HepG2 (cell line): ENCODE results near the gene TENT5A. TPM values are rescaled to one million over a fixed set of nuclear protein-coding genes. Genes with fewer than 3 reads are reported as not detected.

Source experiments
- FOXJ3 ChIP-seq: sonication (generic); formaldehyde crosslinking; IDR thresholded peaks from 2 replicates; pipeline ENCODE4 v1.4.0; 2020; ENCODE audit warnings: missing genetic modification reagents, mild to moderate bottlenecking, borderline replicate concordance
- FOXP1 ChIP-seq, 2 experiments: fragments of 450-650 bp in 1 of 2; IDR thresholded peaks; 2 replicates each; pipeline ENCODE4 v1.6.1; 2017 to 2018; ENCODE audit warnings: antibody characterized with exemption in 1 of 2
- HMG20A ChIP-seq: IDR thresholded peaks from 2 replicates; pipeline ENCODE4 v1.6.1; 2016; ENCODE audit warnings: borderline replicate concordance
- HNF4A ChIP-seq: sonication (generic); formaldehyde crosslinking; IDR thresholded peaks from 2 replicates; pipeline ENCODE4 v1.4.0; 2020; ENCODE audit warnings: missing genetic modification reagents
- HOXD1 ChIP-seq: sonication (generic); formaldehyde crosslinking; IDR thresholded peaks from 2 replicates; pipeline ENCODE4 v1.5.0; 2020; ENCODE audit warnings: missing genetic modification reagents
- JDP2 ChIP-seq: sonication (generic); formaldehyde crosslinking; IDR thresholded peaks from 2 replicates; pipeline ENCODE4 v1.8.1; 2022; ENCODE audit warnings: missing genetic modification reagents, borderline replicate concordance
- KLF9 ChIP-seq: IDR thresholded peaks from 2 replicates; pipeline ENCODE4 v1.6.1; 2016; ENCODE audit warnings: low read depth
- MBNL3 ChIP-seq: fragments of 250-450 bp; sonication (Bioruptor Pico); conservative IDR thresholded peaks from 2 replicates; pipeline ENCODE4 v1.8.0; 2022; ENCODE audit warnings: mild to moderate bottlenecking, inconsistent platforms
- NFRKB ChIP-seq: fragments of 450-650 bp; IDR thresholded peaks from 2 replicates; pipeline ENCODE4 v1.6.1; 2017
- PITX1 ChIP-seq: sonication (generic); formaldehyde crosslinking; IDR thresholded peaks from 2 replicates; pipeline ENCODE4 v1.5.1; 2020; ENCODE audit warnings: mild to moderate bottlenecking, missing genetic modification reagents
- PLRG1 ChIP-seq: fragments of 450-650 bp; conservative IDR thresholded peaks from 2 replicates; pipeline ENCODE4 v1.6.1; 2016
- POGZ ChIP-seq: sonication (generic); formaldehyde crosslinking; IDR thresholded peaks from 2 replicates; pipeline ENCODE4 v1.4.0; 2020; ENCODE audit warnings: mild to moderate bottlenecking, missing genetic modification reagents
- SKIL ChIP-seq: sonication (generic); formaldehyde crosslinking; IDR thresholded peaks from 2 replicates; pipeline ENCODE4 v1.8.0; 2022; ENCODE audit warnings: missing genetic modification reagents, mild to moderate bottlenecking, moderate library complexity, borderline replicate concordance
- SNAPC2 ChIP-seq: sonication (generic); formaldehyde crosslinking; IDR thresholded peaks from 2 replicates; pipeline ENCODE4 v1.8.1; 2022; ENCODE audit warnings: mild to moderate bottlenecking, missing genetic modification reagents
- SYNCRIP ChIP-seq: fragments of 200-400 bp; formaldehyde crosslinking; IDR thresholded peaks from 2 replicates; pipeline ENCODE4 v1.6.1; 2018; ENCODE audit warnings: mild to moderate bottlenecking, low read depth, low read length; ENCODE audit not compliant: insufficient read depth
- ZBTB3 ChIP-seq: sonication (generic); formaldehyde crosslinking; IDR thresholded peaks from 2 replicates; pipeline ENCODE4 v1.4.0; 2020; ENCODE audit warnings: low read depth, mild to moderate bottlenecking, moderate library complexity, missing genetic modification reagents, borderline replicate concordance
- ZBTB44 ChIP-seq: sonication (generic); formaldehyde crosslinking; IDR thresholded peaks from 2 replicates; pipeline ENCODE4 v1.4.0; 2020; ENCODE audit warnings: missing genetic modification reagents
- ZNF230 ChIP-seq: sonication (generic); formaldehyde crosslinking; IDR thresholded peaks from 2 replicates; pipeline ENCODE4 v1.4.0; 2020; ENCODE audit warnings: mild to moderate bottlenecking, missing genetic modification reagents
- ZNF256 ChIP-seq: sonication (generic); formaldehyde crosslinking; conservative IDR thresholded peaks from 2 replicates; pipeline ENCODE4 v1.4.0; 2020; ENCODE audit warnings: missing genetic modification reagents
- ZNF281 ChIP-seq: sonication (generic); formaldehyde crosslinking; IDR thresholded peaks from 2 replicates; pipeline ENCODE4 v1.4.0; 2020; ENCODE audit warnings: missing genetic modification reagents, borderline replicate concordance
- ZNF292 ChIP-seq: sonication (generic); formaldehyde crosslinking; IDR thresholded peaks from 2 replicates; pipeline ENCODE4 v1.8.1; 2022; ENCODE audit warnings: mild to moderate bottlenecking, low read depth, missing genetic modification reagents, borderline replicate concordance
- ZNF33A ChIP-seq: sonication (generic); formaldehyde crosslinking; IDR thresholded peaks from 2 replicates; pipeline ENCODE4 v1.5.1; 2020; ENCODE audit warnings: missing genetic modification reagents, mild to moderate bottlenecking, moderate library complexity, borderline replicate concordance
- ZNF550 ChIP-seq: sonication (generic); formaldehyde crosslinking; IDR thresholded peaks from 2 replicates; pipeline ENCODE4 v1.4.0; 2020; ENCODE audit warnings: mild to moderate bottlenecking, missing genetic modification reagents, borderline replicate concordance
- ZNF616 ChIP-seq: sonication (generic); formaldehyde crosslinking; IDR thresholded peaks from 2 replicates; pipeline ENCODE4 v1.5.0; 2020; ENCODE audit warnings: low read depth, mild to moderate bottlenecking, missing genetic modification reagents
- ZNF644 ChIP-seq: IDR thresholded peaks from 2 replicates; pipeline ENCODE4 v1.6.1; 2016; ENCODE audit warnings: low read depth
- ZSCAN31 ChIP-seq: sonication (generic); formaldehyde crosslinking; IDR thresholded peaks from 2 replicates; pipeline ENCODE4 v1.5.0; 2020; ENCODE audit warnings: low read depth, mild to moderate bottlenecking, missing genetic modification reagents
- polyA plus RNA-seq, 8 experiments: library from polyadenylated mRNA; depleted of rRNA in 3 of 8; stranded (reverse) in 7 of 8; unstranded in 1 of 8; fragments of >200 nt; fragmentation: Illumina TruSeq in 4 of 8; extraction: Trizol in 4 of 8; gene quantifications; 2 replicates each; pipeline versions ENCODE4 v1.2.1 to v1.2.3, GENCODE V29; 2011 to 2016; ENCODE audit warnings: low read depth in 4 of 8, missing spikeins in 1 of 8, mixed read lengths in 1 of 8; ENCODE audit not compliant: insufficient read depth in 1 of 8
- total RNA-seq, 5 experiments: library from RNA; depleted of rRNA; stranded (reverse); fragments of >200 nt; fragmentation: Illumina TruSeq; extraction: Trizol; gene quantifications; 2 replicates each; pipeline ENCODE4 v1.2.3, GENCODE V29; 2016; ENCODE audit warnings: low read depth in 1 of 5

The TENT5A gene
- total and polyA plus RNA-seq, 2 of the 13 experiments (the other 11 are each of a cell fraction or from before 2014, with no cell fraction given) = 8.0 to 13.8 TPM

- no peak for TF ChIP-seq ZNF292 (CRISPR knock-in tag)
- TF ChIP-seq SKIL = no peak
- no peak for TF ChIP-seq ZNF33A
- TF ChIP-seq FOXJ3 (CRISPR knock-in tag) = peak; percentile 47; the same call in 1 of the 2 replicates
- no peak; the same call in 1 of the 2 replicates for TF ChIP-seq HNF4A (CRISPR knock-in tag)
- no peak for TF ChIP-seq JDP2 (CRISPR knock-in tag)
- TF ChIP-seq POGZ = 0 out of 2 replicates have a peak, but pooled peaks have one; percentile 39
- TF ChIP-seq FOXP1 (IDR thresholded peaks at IDR 0.05) = no peak
- TF ChIP-seq FOXP1 (CRISPR knock-in tag; IDR thresholded peaks at IDR 0.05) = peak; percentile 37; the same call in 1 of the 2 replicates
- TF ChIP-seq KLF9 (CRISPR knock-in tag) = no peak
- no peak for TF ChIP-seq ZSCAN31
- no peak for TF ChIP-seq NFRKB
- TF ChIP-seq HMG20A (CRISPR knock-in tag) = peak; percentile 92
- TF ChIP-seq MBNL3 = no peak
- no peak for TF ChIP-seq SNAPC2 (CRISPR knock-in tag)
- no peak for TF ChIP-seq ZNF256 (CRISPR knock-in tag)
- TF ChIP-seq ZNF550 = no peak
- TF ChIP-seq ZNF281 = no peak
- TF ChIP-seq ZNF616 = no peak
- no peak for TF ChIP-seq ZBTB3
- no peak for TF ChIP-seq ZBTB44 (CRISPR knock-in tag)
- 0 out of 2 replicates have a peak, but pooled peaks have one; percentile 9 for TF ChIP-seq ZNF644 (CRISPR knock-in tag)
- no peak for TF ChIP-seq PLRG1
- no peak for TF ChIP-seq SYNCRIP
- no peak for TF ChIP-seq PITX1
- TF ChIP-seq HOXD1 (CRISPR knock-in tag) = no peak
- TF ChIP-seq ZNF230 (CRISPR knock-in tag) = no peak
These were observed 14.1 kb upstream of the TENT5A start (continued) for GRCh38 chr6:81766482-81767069.
